H9 (cell line): ENCODE measurements around the gene RASGRF1. TPM values are rescaled to one million over a fixed set of nuclear protein-coding genes. Genes with fewer than 3 reads are reported as not detected.

ENCODE experiments used
- DNase-seq: peaks from one replicate; pipeline ENCODE4 v3.0.0-alpha.2; 2017
- H2AFZ ChIP-seq: one replicate; pipeline ENCODE4 v1.6.1; 2013; ENCODE audit warnings: mild to moderate bottlenecking, low read length, control low read depth, moderate library complexity
- H2AK5ac ChIP-seq: 2 replicates; pipeline ENCODE4 v1.6.1; 2013; ENCODE audit warnings: low read length, control low read depth, mixed read lengths; ENCODE audit not compliant: insufficient read length
- H2BK120ac ChIP-seq: one replicate; pipeline ENCODE4 v1.6.1; 2013; ENCODE audit warnings: low read depth, mild to moderate bottlenecking, low read length, control low read depth, inconsistent platforms; ENCODE audit not compliant: poor library complexity, severe bottlenecking
- H2BK12ac ChIP-seq: 2 replicates; pipeline ENCODE4 v1.6.1; 2013; ENCODE audit warnings: low read length, control low read depth, mixed read lengths, low read depth; ENCODE audit not compliant: insufficient read length
- H2BK15ac ChIP-seq: 2 replicates; pipeline ENCODE4 v1.6.1; 2013; ENCODE audit warnings: low read depth, low read length, control low read depth
- H2BK20ac ChIP-seq: one replicate; pipeline ENCODE4 v1.6.1; 2013; ENCODE audit warnings: low read depth, mild to moderate bottlenecking, low read length, control low read depth, inconsistent platforms; ENCODE audit not compliant: poor library complexity, severe bottlenecking
- H2BK5ac ChIP-seq: 2 replicates; pipeline ENCODE4 v1.6.1; 2013; ENCODE audit warnings: low read length, control low read depth, mixed read lengths; ENCODE audit not compliant: insufficient read length
- H3K14ac ChIP-seq: 2 replicates; pipeline ENCODE4 v1.6.1; 2013; ENCODE audit warnings: low read length, control low read depth; ENCODE audit not compliant: insufficient read depth
- H3K18ac ChIP-seq: 2 replicates; pipeline ENCODE4 v1.6.1; 2013; ENCODE audit warnings: low read depth, mild to moderate bottlenecking, mixed read lengths, low read length, control low read depth; ENCODE audit not compliant: insufficient read length
- H3K23ac ChIP-seq: 2 replicates; pipeline ENCODE4 v1.6.1; 2013; ENCODE audit warnings: low read length, control low read depth, mixed read lengths, low read depth; ENCODE audit not compliant: insufficient read length
- H3K23me2 ChIP-seq: 2 replicates; pipeline ENCODE4 v1.6.1; 2013; ENCODE audit warnings: low read depth, mild to moderate bottlenecking, mixed read lengths, low read length, control low read depth; ENCODE audit not compliant: insufficient read length, poor library complexity, severe bottlenecking
- H3K27ac ChIP-seq: 2 replicates; pipeline ENCODE4 v1.5.1; 2013; ENCODE audit warnings: low read length, control low read depth, mixed read lengths, low read depth; ENCODE audit not compliant: insufficient read length
- H3K27me3 ChIP-seq: 2 replicates; pipeline ENCODE4 v1.6.1; 2013; ENCODE audit warnings: low read length, control low read depth, inconsistent platforms; ENCODE audit not compliant: insufficient read depth
- H3K4ac ChIP-seq: 2 replicates; pipeline ENCODE4 v1.6.1; 2013; ENCODE audit warnings: low read depth, mild to moderate bottlenecking, control low read depth, inconsistent platforms, low read length, moderate library complexity
- H3K4me1 ChIP-seq: 2 replicates; pipeline ENCODE4 v1.6.1; 2013; ENCODE audit warnings: low read length, control low read depth, inconsistent platforms; ENCODE audit not compliant: insufficient read depth
- H3K4me2 ChIP-seq: 2 replicates; pipeline ENCODE4 v1.6.1; 2013; ENCODE audit warnings: low read length, control low read depth, mixed read lengths; ENCODE audit not compliant: insufficient read length, insufficient read depth
- H3K56ac ChIP-seq: 2 replicates; pipeline ENCODE4 v1.6.1; 2013; ENCODE audit warnings: low read depth, mild to moderate bottlenecking, mixed read lengths, low read length, control low read depth; ENCODE audit not compliant: insufficient read length
- H3K79me1 ChIP-seq: 2 replicates; pipeline ENCODE4 v1.6.1; 2013; ENCODE audit warnings: low read depth, mild to moderate bottlenecking, moderate library complexity, low read length, control low read depth, inconsistent platforms; ENCODE audit not compliant: insufficient read depth, poor library complexity, severe bottlenecking
- H3K79me2 ChIP-seq: 2 replicates; pipeline ENCODE4 v1.6.1; 2013; ENCODE audit warnings: low read length, control low read depth, inconsistent platforms; ENCODE audit not compliant: insufficient read depth
- H3K9ac ChIP-seq: 2 replicates; pipeline ENCODE4 v1.6.1; 2013; ENCODE audit warnings: low read length, control low read depth, mixed read lengths; ENCODE audit not compliant: insufficient read length; ENCODE audit errors: extremely low read depth
- H3K9me3 ChIP-seq: one replicate; pipeline ENCODE4 v1.6.1; 2013; ENCODE audit warnings: low read depth, low read length, inconsistent platforms; ENCODE audit not compliant: control insufficient read depth
- H3T11ph ChIP-seq: one replicate; pipeline ENCODE4 v1.6.1; 2013; ENCODE audit warnings: mild to moderate bottlenecking, low read length, control low read depth, inconsistent platforms
- H4K20me1 ChIP-seq: one replicate; pipeline ENCODE4 v1.6.1; 2013; ENCODE audit not compliant: control insufficient read depth, insufficient read length, insufficient read depth
- H4K5ac ChIP-seq: 2 replicates; pipeline ENCODE4 v1.6.1; 2013; ENCODE audit warnings: low read depth, mild to moderate bottlenecking, mixed read lengths, low read length, control low read depth; ENCODE audit not compliant: insufficient read length
- H4K8ac ChIP-seq: replicated peaks from 2 replicates; pipeline ENCODE4 v1.6.1; 2013; ENCODE audit warnings: low read length, control low read depth, mixed read lengths, low read depth; ENCODE audit not compliant: insufficient read length
- H4K91ac ChIP-seq: 2 replicates; pipeline ENCODE4 v1.6.1; 2013; ENCODE audit warnings: low read depth, mild to moderate bottlenecking, moderate library complexity, mixed read lengths, low read length, control low read depth; ENCODE audit not compliant: insufficient read length
- H3K27ac Mint-ChIP-seq, 3 experiments: 2 replicates in 2 of 3; 3 replicates in 1 of 3; pipeline ENCODE4 v1.8.0; 2020 to 2021; ENCODE audit warnings: mixed read lengths in 3 of 3, mild to moderate bottlenecking in 1 of 3, moderate library complexity in 1 of 3
- H3K27me3 Mint-ChIP-seq: 2 replicates; pipeline ENCODE4 v1.8.0; 2021; ENCODE audit warnings: low read depth, mild to moderate bottlenecking, moderate library complexity, mixed read lengths
- H3K36me3 Mint-ChIP-seq, 3 experiments: 2 replicates in 2 of 3; 3 replicates in 1 of 3; pipeline ENCODE4 v1.8.0; 2020 to 2021; ENCODE audit warnings: low read depth in 3 of 3, mixed read lengths in 3 of 3; ENCODE audit not compliant: insufficient read depth in 1 of 3
- H3K4me1 Mint-ChIP-seq, 2 experiments: 2 replicates each; pipeline ENCODE4 v1.8.0; 2020; ENCODE audit warnings: mixed read lengths in 2 of 2
- H3K4me3 Mint-ChIP-seq, 2 experiments: 2 replicates in 1 of 2; 3 replicates in 1 of 2; pipeline ENCODE4 v1.8.0; 2020 to 2021; ENCODE audit warnings: mild to moderate bottlenecking in 2 of 2, mixed read lengths in 2 of 2, moderate library complexity in 1 of 2
- H3K9me3 Mint-ChIP-seq, 2 experiments: 2 replicates in 1 of 2; 3 replicates in 1 of 2; pipeline ENCODE4 v1.8.0; 2020; ENCODE audit warnings: mild to moderate bottlenecking in 2 of 2, mixed read lengths in 2 of 2, moderate library complexity in 1 of 2
- WGBS: extraction: QIAGEN DNeasy Blood & Tissue Kit; methylation state at CpG from one replicate; pipeline ENCODE4 v1.1.7; 2013; ENCODE audit warnings: missing lambda C conversion rate, low lambda C conversion rate, mixed read lengths; ENCODE audit not compliant: insufficient read length; ENCODE audit errors: extremely low coverage; 5-methylcytosine and 5-hydroxymethylcytosine counted together
- total RNA-seq: library from RNA; stranded (reverse); gene quantifications from 2 replicates; pipeline ENCODE4 v1.2.1, GENCODE V29; 2021
- TF ChIP-seq, protein P1 (sequence below): fragments of 200-600 bp; sonication (generic); conservative IDR thresholded peaks from 3 replicates; pipeline ENCODE4 v1.8.0; 2021; ENCODE audit warnings: antibody characterized with exemption, mild to moderate bottlenecking

RASGRF1 gene
- total RNA-seq, 1 experiment from 2014 or later: 0.48 TPM

DNA sequence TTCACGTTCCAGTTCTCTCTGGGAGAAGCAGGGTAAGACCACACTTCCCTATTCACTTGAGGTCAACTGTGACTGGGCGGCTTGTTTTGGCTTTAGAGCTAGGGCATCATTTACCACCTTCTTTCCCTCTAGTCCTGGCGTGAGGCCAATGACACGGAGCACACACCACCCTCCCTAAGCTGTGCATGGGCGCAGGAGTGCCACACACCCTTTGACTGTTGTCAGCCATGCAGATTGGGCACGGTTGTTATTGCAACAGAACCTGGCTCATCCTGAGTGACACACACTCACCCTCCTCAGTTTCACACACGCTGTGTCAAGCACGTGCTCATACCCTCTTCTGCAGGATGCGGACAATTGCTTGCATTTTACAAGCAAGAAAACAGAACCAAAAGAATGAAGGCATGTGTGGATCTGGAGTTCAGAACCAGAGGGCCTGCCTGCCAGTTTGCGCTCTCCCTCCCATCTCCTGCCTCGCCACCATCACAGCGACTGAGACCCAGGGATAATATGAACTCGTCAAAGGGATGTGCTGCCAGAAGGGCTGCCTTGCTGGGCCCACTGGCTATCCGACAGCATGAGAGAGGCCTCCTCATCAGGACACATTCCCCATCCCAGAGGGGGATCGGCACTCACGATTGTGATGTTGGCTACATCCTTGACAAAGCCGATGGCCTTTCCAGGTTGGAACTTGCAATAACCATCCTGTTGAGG is 163.3 kb downstream of the RASGRF1 start:
- H3T11ph ChIP-seq: no peak overlapping the region
- peak overlapping the region in 1 of 3 experiments; percentile 13; a peak in 2 of 7 replicates for H3K27ac Mint-ChIP-seq

More for the DNA sequence above, 163.3 kb downstream of the RASGRF1 start:
- peaks cover 1 to 18% (median 14%) of the 10 kb centered on the region in 3 experiments for H3K36me3 Mint-ChIP-seq
- Histone ChIP-seq H2BK12ac (no peak overlapping the region), H3K18ac (no peak overlapping the region), H2BK120ac (no peak overlapping the region), H3K14ac (no peak overlapping the region), H3K27me3 (no peaks in the 10 kb centered on the region), H3K9ac (no peak overlapping the region), H3K9me3 (no peaks in the 10 kb centered on the region), H3K27ac (no peak overlapping the region), H3K4me2 (no peak overlapping the region), H2AK5ac (no peak overlapping the region), H3K23me2 (no peaks in the 10 kb centered on the region), H4K5ac (no peak overlapping the region), H3K4ac (no peak overlapping the region), H3K79me2 (no peaks in the 10 kb centered on the region), H3K56ac (no peak overlapping the region), H4K20me1 (no peaks in the 10 kb centered on the region), H2AFZ (no peak overlapping the region), H2BK5ac (no peak overlapping the region), H3K4me1 (no peaks in the 10 kb centered on the region), H3K79me1 (no peaks in the 10 kb centered on the region), H3K23ac (no peak overlapping the region), H4K8ac (no peak overlapping the region), H2BK20ac (no peak overlapping the region), H2BK15ac (no peak overlapping the region), H4K91ac (no peak overlapping the region)
- no peak for DNase-seq
- no CpG with 5 or more reads among the region's 17 CpGs for WGBS
- no peak overlapping the region for H3K4me3 Mint-ChIP-seq
- H3K9me3 Mint-ChIP-seq: no peaks in the 10 kb centered on the region; a peak in 1 of 5 replicates
- no peaks in the 10 kb centered on the region for H3K27me3 Mint-ChIP-seq
- H3K4me1 Mint-ChIP-seq: peaks cover 4% of the 10 kb centered on the region in 2 experiments; a peak in 2 of 4 replicates
- TF ChIP-seq, protein P1, sequence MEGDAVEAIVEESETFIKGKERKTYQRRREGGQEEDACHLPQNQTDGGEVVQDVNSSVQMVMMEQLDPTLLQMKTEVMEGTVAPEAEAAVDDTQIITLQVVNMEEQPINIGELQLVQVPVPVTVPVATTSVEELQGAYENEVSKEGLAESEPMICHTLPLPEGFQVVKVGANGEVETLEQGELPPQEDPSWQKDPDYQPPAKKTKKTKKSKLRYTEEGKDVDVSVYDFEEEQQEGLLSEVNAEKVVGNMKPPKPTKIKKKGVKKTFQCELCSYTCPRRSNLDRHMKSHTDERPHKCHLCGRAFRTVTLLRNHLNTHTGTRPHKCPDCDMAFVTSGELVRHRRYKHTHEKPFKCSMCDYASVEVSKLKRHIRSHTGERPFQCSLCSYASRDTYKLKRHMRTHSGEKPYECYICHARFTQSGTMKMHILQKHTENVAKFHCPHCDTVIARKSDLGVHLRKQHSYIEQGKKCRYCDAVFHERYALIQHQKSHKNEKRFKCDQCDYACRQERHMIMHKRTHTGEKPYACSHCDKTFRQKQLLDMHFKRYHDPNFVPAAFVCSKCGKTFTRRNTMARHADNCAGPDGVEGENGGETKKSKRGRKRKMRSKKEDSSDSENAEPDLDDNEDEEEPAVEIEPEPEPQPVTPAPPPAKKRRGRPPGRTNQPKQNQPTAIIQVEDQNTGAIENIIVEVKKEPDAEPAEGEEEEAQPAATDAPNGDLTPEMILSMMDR: no peak
